Measurements from ENCODE around the gene CDRT4. TPM values are rescaled to one million over a fixed set of nuclear protein-coding genes. Genes with fewer than 3 reads are reported as not detected.

The CDRT4 gene
- total RNA-seq, 3 donors from 2014 or later, result 3.8 to 17.4 (median 7.0) TPM

DNA sequence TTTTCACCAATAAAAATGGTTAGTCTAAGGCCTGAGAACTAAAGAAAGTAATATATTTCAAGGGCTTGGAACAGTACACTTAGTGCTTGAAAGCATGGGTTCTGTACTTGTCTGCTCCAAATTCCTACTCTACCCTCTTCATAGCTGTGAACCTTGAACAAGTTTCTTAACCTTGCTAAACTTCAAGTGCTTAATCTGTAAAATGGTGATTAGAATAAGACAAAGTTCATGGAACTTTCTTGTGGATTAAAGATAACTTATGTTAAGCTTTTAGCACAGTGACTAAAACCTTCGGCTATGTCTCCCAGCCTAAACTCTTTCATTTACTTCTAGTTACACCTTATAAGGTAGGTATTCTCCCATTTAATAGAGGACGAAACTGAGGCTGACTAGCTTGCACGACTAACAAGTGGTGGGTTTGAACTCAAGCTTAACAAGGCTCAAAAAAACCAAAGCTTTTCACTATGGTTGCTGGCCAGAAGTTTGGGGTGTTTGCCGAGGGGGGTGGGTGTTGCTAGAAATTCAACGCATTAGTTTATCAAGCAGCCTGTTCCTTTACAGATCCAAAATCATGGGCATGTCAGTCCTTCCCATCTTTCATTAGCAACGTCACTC is 28.8 kb downstream of the CDRT4 start:
- DNase-seq (ENCODE audit: low spot score in 2 of 2), result no peak
- intact Hi-C loops (cut with DNase I; ENCODE audit: low total_unique reads), result no loop called here
- Histone ChIP-seq H3K36me3 (no peaks in the 10 kb centered on the region), H3K27ac (no peak overlapping the region), H3K9me3 (no peaks in the 10 kb centered on the region), H3K27me3 (no peaks in the 10 kb centered on the region), H3K4me1 (no peaks in the 10 kb centered on the region), H3K4me3 (no peak overlapping the region)
- TF ChIP-seq POLR2A (IDR thresholded peaks at IDR 0.05) (no peak), POLR2AphosphoS5 (IDR thresholded peaks at IDR 0.05) (no peak)
- TF ChIP-seq, protein P1, sequence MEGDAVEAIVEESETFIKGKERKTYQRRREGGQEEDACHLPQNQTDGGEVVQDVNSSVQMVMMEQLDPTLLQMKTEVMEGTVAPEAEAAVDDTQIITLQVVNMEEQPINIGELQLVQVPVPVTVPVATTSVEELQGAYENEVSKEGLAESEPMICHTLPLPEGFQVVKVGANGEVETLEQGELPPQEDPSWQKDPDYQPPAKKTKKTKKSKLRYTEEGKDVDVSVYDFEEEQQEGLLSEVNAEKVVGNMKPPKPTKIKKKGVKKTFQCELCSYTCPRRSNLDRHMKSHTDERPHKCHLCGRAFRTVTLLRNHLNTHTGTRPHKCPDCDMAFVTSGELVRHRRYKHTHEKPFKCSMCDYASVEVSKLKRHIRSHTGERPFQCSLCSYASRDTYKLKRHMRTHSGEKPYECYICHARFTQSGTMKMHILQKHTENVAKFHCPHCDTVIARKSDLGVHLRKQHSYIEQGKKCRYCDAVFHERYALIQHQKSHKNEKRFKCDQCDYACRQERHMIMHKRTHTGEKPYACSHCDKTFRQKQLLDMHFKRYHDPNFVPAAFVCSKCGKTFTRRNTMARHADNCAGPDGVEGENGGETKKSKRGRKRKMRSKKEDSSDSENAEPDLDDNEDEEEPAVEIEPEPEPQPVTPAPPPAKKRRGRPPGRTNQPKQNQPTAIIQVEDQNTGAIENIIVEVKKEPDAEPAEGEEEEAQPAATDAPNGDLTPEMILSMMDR (IDR thresholded peaks at IDR 0.05), result no peak

DNA sequence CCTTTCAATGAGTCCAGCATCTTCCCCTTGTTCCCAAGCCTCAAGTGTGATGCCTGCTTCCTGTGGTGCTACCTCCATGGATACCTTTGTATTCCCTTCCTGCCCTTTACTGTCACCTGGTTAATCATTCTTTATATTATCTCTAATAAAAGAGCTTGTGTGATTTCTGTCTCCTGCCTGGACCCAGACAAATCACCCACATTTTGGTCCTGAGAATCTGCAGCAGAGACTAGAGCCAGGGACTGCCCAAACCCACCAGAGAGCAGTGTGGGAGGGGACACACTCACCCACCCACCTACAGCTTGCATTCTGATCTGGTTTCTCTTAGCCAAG is 30.2 kb downstream of the CDRT4 start:
- TF ChIP-seq POLR2AphosphoS5 (IDR thresholded peaks at IDR 0.05) (no peak), POLR2A (IDR thresholded peaks at IDR 0.05) (no peak)
- TF ChIP-seq, protein P1 (IDR thresholded peaks at IDR 0.05), result no peak
- intact Hi-C loops (cut with DNase I; ENCODE audit: low total_unique reads), result no loop called here
- no peaks in the 10 kb centered on the region for H3K4me1 ChIP-seq
- no peak overlapping the region for H3K4me3 ChIP-seq
- no peaks in the 10 kb centered on the region for H3K27me3 ChIP-seq
- no peaks in the 10 kb centered on the region for H3K9me3 ChIP-seq
- no peak for DNase-seq (ENCODE audit: low spot score in 2 of 2)
- H3K36me3 ChIP-seq, result no peaks in the 10 kb centered on the region
- H3K27ac ChIP-seq, result peak overlapping the region in 1 of 2 donors; percentile 77

DNA sequence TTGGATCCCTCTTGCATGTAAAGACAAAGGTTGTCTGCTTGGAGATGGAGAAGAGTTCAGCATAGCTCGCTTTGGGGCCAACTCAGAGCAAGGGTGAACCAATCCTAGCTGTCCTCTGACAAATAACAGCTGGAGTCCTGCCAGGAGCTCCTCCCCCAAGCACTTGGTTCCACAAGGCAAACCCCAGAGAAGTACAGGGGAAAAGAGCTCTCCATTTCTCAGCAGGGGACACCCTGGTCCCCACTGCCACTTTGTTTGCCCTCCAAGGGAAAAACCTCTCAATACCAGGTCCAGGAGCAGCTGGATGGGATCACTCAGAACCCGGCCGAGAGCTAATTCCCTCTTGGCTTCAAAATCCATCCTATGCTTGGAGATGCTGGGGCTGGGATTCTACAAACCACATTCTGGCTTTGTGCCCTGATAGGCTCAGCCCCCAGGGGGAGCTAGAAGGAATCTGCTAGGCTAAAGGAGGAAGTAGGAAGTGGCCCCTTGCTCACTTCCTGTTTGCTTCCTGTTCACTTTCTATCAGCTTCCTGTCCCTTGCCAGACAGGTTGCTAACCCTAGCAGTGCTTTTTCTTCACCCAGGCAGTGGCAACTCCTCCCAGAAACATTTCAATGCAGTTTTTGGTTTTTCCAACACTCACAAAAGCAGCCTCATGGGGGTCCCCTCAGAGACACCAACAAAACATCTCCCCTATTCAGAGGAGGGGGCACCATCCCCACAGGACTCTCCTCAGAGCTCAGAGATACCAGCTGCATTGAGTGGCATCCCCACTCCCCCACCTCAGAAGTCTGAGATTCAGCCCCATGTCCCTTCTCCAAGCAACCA is 30.7 kb downstream of the CDRT4 start:
- H3K27me3 ChIP-seq, result no peaks in the 10 kb centered on the region
- no peak overlapping the region for H3K4me3 ChIP-seq
- H3K9me3 ChIP-seq, result no peaks in the 10 kb centered on the region
- H3K4me1 ChIP-seq, result no peaks in the 10 kb centered on the region
- TF ChIP-seq POLR2A (IDR thresholded peaks at IDR 0.05) (no peak), POLR2AphosphoS5 (IDR thresholded peaks at IDR 0.05) (peak in 2 of 3 donors; percentile 36 to 43)
- TF ChIP-seq, protein P1 (IDR thresholded peaks at IDR 0.05), result peak in 1 of 3 donors; percentile 18
- peak overlapping the region; percentile 52 to 77 for H3K27ac ChIP-seq
- H3K36me3 ChIP-seq, result no peaks in the 10 kb centered on the region
- DNase-seq (ENCODE audit: low spot score in 2 of 2), result no peak
- intact Hi-C loops (cut with DNase I; ENCODE audit: low total_unique reads), result no loop called here

DNA sequence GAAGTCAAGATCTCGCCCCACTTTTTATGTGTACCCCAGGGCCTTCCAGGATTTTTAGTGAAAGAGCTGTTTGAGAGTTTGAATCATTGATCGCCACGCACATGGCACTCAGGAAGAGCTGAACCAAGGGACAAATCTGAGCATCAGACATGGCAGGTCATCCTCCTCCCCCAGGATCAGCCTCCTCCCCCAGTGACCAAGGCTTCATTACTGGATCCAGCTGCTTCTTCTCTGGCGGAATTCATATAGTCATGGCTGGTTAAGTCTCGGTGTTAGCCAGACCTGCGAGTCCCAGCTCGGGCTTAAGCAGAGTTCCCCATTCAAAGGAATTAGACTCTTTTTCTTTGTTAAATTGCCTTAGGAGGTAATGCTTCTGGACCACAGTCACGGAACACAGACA is 32.5 kb downstream of the CDRT4 start:
- Histone ChIP-seq H3K4me3 (no peak overlapping the region), H3K9me3 (no peaks in the 10 kb centered on the region), H3K27me3 (no peaks in the 10 kb centered on the region), H3K36me3 (no peaks in the 10 kb centered on the region), H3K4me1 (no peaks in the 10 kb centered on the region), H3K27ac (peak overlapping the region; percentile 76 to 82)
- intact Hi-C loops (cut with DNase I; ENCODE audit: low total_unique reads), result no loop called here
- TF ChIP-seq POLR2AphosphoS5 (IDR thresholded peaks at IDR 0.05), result no peak
- TF ChIP-seq, protein P1 (IDR thresholded peaks at IDR 0.05), result no peak
- TF ChIP-seq POLR2A (IDR thresholded peaks at IDR 0.05), result no peak
- no peak for DNase-seq (ENCODE audit: low spot score in 2 of 2)
